Suprapubic skin (tissue), 4 donors: ENCODE measurements around the gene ANHX.

Source experiments
- CTCF ChIP-seq, 2 donors: fragments of 200-600 bp in 1 of 2; fragments of 450-650 bp in 1 of 2; sonication (generic) in 1 of 2; IDR thresholded peaks; one replicate each; pipeline ENCODE4 v1.5.1; 2016 to 2019; ENCODE audit warnings: antibody characterized with exemption in 2 of 2, mild to moderate bottlenecking in 1 of 2, moderate library complexity in 1 of 2
- EP300 ChIP-seq: sonication (generic); formaldehyde crosslinking; IDR thresholded peaks from one replicate; pipeline ENCODE4 v1.6.1; 2017; ENCODE audit warnings: antibody characterized with exemption
- POLR2A ChIP-seq, 2 donors: fragments of 450-650 bp; IDR thresholded peaks; one replicate each; pipeline ENCODE4 v1.6.1; 2017; ENCODE audit warnings: antibody characterized with exemption in 2 of 2, mild to moderate bottlenecking in 2 of 2, moderate library complexity in 2 of 2
- POLR2AphosphoS5 ChIP-seq, 3 donors: sonication (generic); formaldehyde crosslinking; IDR thresholded peaks; one replicate each; pipeline ENCODE4 v1.6.1; 2017; ENCODE audit warnings: antibody characterized with exemption in 3 of 3

- TF ChIP-seq POLR2A (IDR thresholded peaks at IDR 0.05) (no peak), CTCF (IDR thresholded peaks at IDR 0.05) (peak; percentile 42 to 62), POLR2AphosphoS5 (IDR thresholded peaks at IDR 0.05) (peak in 2 of 3 donors; percentile 87 to 88), EP300 (no peak)
Measured at GRCh38 chr12:133181238-133181959, 54.3 kb downstream of the ANHX start, which contains the start of gene ZNF268.
